Iris pigment epithelial cell (primary cell): ENCODE data around the gene IFNA6.

ENCODE experiments used
- DNase-seq: peaks from one replicate; pipeline ENCODE4 v3.0.0-alpha.2; 2011; ENCODE audit warnings: low read depth

Gene IFNA6

GRCh38 chr9:21331676-21332402 lies 18.8 kb downstream of the IFNA6 start:
- DNase-seq = peak; percentile 11

- peak; percentile 42 for DNase-seq
Measured at GRCh38 chr9:21326526-21327139, 24.1 kb downstream of the IFNA6 start.

DNA sequence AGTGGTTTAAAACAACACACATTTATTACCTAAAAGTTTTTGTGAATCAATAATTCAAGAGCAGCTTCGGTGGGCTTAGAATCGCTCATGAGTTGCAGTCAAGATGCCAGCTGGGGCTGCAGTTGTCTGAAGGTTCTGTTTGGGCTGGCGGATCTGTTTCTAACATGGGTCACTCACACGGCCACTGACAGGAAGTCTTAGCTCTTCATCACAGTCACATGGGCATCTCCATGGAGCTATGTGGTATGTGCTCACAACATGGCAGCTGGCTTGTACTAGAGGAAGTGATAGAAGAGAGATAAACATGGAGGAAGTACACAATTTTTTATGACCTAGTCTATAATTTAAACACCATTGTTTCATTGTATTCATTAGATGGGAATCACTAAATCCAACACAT lies 26.6 kb downstream of the IFNA6 start:
- DNase-seq = no peak

DNA sequence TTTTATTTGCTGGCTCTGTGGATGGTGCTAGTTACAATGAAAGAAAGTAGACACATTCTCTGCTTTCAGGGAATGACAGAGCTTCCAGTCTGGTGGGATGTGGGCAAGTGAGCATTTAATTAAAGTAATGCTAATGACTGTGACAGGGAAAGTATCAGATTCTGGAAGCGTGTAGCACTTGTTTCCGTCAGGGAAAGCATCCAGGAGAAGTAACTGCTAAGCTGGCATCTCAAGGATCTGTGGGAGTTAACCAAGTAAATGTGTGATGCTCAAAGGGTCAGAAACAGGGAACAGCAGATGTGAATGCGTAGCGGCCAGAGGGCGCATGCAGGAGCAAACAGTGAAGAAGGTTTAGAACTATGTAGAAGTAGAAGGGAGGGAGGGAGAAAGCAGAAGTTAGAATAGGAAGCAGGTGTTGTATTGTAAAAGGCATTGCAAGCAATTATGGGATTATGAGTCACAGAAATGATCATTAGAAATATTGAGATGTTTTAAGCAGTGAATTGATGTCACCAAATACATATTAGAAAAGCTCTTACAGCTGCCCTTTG lies 27.7 kb downstream of the IFNA6 start:
- DNase-seq = no peak

GRCh38 chr9:21320465-21320864 lies 30.2 kb downstream of the IFNA6 start:
- DNase-seq = no peak

DNA sequence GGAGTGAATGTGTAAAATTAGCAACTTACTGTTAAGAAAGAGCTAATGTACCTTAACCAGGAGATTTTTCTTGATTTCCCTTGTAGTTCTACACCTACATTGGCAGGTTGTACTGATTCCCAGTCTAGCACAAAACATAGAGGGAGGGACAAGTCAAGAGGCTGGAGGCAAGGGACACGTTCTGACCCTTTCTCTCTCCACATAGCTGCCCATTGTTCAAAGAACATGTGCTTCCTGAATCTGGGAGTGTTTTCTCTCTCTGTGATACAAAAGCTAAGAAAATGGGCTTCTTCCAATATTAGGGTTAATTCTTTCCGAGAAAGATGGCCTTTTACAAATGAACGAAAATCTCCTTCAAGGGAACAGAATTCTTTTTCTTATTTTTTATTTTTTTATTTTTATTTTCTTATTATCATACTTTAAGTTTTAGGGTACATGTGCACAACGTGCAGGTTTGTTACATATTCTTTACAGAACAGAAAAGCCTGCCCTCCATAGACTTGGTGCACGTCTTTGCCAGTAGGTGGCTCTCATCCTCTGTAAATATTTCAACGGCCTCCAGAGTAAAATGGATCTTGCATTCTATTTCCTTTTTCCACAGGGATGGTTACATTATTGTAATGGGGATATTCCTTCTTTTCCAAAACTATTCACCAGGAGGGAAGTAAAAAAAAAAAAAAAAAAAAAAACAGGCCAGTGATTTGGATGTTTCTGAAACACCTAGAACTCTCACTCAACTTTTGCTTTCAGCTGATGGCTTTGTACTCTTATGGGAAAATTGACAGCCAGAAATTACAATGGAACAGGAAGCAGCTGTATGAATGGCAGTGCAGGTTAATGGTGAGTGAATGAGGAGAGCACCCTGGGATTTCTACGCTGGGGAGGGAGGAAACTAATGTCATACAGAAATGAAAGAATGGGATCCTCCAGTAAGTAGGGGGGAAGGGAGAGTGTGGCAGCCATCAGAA lies 32.4 kb downstream of the IFNA6 start:
- peak; percentile 53 for DNase-seq

- DNase-seq = no peak
Measured at GRCh38 chr9:21316860-21317259, 33.8 kb downstream of the IFNA6 start.

DNA sequence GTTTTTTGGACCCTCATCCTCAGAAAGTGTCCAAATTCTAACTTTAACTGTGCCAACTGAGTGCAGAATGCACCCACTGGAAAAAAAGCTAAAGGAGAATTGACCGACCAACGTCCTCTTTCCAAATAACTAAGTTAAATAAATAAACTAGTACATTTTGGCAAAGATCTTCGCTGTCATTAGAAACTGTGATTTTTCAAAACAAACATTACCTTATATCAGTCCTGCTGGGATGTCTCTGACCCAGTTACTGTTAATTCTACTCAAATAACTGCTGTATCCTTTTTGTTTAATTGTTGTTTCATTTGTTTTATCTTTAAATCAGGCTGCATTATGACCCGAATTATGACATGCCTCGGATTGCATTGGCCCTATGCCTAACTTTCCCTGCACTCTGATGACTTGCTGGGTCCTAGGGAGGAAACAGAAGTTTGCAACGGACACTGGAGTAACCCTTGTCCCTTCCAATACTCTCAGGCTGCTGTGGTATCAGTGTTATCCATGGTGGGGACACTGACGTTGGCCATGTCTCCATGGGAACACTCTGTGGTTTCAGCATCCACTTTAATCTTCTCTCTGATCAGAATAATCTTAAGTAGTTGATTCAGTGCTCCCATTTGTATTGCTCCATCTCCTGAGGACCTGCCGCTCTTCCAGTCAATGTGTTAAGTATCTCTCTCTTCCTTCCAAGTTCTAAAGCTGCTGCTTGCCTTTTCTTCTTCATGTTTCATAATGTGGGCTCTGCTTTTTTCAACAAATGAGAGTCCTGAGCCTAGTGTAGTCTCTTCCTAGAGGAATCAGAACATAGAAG lies 34.5 kb downstream of the IFNA6 start:
- peak; percentile 9 for DNase-seq

DNA sequence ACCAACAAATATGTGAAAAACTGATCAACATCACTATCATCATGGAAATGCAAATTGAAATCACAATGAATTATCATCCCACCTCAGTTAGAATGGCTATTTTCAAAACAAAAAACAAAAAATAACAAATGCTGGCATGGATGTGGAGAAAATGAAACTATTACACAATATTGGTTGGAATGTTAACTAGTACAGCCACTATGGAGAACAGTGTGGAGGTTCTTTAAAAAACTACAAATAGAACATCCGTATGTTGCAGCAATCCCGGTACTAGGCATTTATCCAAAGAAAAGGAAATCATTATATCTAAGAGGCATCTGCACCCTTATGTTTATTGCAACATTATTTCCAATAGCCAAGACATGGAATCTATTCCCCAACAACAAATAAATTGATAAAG lies 36.5 kb downstream of the IFNA6 start:
- no peak for DNase-seq

DNA sequence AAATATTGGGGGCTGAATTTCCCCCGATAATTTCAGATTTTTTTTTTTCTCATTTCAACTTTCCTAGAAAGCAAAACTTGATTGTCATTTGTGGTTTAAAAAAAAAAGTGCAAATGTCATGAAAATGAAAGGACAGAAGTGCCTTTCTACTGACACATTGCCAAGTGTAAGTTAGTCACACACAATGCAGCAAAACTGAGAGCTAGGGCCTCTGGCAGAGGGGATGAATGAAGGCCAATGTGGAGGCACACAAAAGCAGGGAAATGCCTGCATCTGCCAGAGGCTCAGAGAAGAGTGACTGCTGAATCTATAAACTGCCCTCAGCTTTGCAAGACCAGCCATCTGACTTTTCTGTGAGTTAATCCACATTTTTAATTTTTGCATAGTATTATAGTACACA lies 38.8 kb downstream of the IFNA6 start:
- DNase-seq = no peak

- no peak for DNase-seq
Measured at GRCh38 chr9:21305213-21305612, 45.5 kb downstream of the IFNA6 start, which contains the start of gene IFNA5. Gene IFNA5 (minus strand): TSS chr9:21305313. CDS start chr9:21305256, 57 bp downstream.
